GM18870 (cell line): ENCODE measurements around the gene ELOVL1.
"Not testable (repeated sequence)": the region's sequence is repeated elsewhere in the genome, so short reads cannot be mapped to it uniquely, and the experiment has no call there.

ENCODE experiments used
- ATAC-seq: cut with Tn5 transposase; IDR thresholded peaks from one replicate; pipeline ENCODE4 v1.9.1; 2021; ENCODE audit warnings: moderate library complexity; ENCODE audit not compliant: unreplicated experiment

ELOVL1 gene

DNA sequence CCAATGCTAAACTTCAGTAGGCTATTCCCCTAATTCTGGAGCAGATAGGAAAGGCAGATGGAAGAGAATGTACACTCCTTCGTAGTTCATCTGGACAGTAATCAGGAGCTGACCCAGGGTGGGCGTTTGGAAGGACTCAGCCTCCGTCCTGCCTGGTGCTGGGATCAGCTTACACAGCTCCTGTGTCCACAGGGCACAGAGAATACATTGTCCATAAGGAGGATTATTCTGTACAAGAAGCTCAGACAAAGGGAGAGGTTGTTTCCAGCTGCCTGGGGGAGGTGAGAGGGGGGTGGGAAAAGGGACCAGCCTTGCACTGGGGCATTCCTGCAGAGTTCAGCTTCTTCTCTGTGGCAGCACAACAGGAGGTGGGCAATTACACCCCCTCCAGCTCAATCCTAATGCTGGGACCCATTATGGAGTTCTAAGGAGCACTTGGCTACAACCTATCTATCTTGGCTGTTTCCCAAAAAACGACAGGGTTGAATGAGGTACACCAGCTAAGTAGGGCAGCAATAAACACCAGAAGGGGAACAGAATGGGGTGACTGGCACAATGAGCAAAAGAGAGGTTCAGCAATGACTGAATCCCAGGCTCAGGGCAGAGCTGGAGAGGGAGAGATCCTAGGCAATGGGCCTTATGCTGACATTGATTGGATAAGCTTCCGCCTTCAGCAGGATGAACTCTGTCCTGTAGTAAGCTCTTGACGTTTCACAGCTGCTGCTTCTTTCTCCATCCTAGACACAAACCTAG, 14.4 kb upstream of the ELOVL1 start:
- ATAC-seq: no peak

DNA sequence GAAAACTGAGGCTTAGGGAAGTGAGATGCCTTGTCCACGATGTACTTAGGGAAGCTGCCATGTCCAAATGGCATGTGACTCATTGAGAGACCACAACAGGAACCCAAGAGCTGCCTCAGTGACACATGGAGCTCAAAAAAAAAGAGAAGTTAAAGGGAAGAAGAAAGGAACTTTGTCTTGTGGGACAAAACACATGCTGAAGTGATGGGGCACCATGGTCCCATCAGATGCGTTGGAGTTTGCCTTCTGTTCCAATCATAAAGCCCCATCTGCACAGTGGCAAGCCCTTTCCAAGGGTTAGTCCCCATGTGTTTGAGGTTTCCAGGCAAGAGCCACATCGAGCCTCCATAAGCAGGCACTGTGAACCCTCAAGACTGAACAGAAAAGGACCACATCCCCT, 13.8 kb upstream of the ELOVL1 start:
- ATAC-seq: no peak

DNA sequence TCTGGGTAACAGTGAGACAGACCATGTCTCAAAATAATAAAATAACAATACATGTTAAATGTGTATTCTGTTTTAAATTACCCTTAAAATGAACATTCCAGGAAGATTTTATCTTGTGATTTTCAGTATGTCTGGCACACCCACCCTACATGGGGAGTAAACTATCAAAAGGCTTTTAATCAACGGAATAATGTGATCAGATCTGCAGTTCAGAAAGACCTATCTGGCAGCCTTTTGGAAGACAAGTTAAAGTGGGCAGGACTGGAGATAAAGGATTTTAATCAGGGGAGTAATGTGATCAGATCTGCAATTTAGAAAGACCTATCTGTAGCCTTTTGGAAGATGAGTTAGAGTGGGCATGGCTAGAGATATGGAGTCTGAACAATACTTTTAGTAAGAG, 11.7 kb upstream of the ELOVL1 start:
- no peak for ATAC-seq

- no peak for ATAC-seq
Measured at GRCh38 chr1:43377831-43378230, 10.0 kb upstream of the ELOVL1 start.

DNA sequence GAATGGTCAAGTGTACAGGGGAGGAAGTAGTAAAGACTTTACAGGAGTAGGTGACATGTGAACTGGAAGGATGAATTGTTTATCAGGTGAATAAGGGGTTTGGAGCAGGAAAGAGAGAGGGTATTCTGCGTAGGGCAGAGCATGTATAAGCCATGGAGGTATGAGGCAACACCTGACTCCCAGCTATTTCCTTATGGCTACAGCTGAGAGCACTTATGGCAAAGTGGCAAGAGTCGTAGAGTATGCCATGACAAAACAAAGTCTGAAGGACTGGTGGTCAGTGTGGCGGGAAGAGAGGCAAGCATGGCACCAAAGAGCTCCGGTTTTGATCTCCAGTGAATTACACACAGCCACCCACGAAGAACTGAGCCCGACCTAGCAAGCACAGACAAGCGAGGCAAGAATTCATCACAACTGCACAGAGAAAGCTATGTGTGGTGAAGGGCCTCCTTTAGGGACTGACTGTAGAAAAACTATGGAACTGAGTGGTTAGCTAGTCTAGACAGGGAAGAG, 9.0 kb upstream of the ELOVL1 start:
- ATAC-seq: no peak

DNA sequence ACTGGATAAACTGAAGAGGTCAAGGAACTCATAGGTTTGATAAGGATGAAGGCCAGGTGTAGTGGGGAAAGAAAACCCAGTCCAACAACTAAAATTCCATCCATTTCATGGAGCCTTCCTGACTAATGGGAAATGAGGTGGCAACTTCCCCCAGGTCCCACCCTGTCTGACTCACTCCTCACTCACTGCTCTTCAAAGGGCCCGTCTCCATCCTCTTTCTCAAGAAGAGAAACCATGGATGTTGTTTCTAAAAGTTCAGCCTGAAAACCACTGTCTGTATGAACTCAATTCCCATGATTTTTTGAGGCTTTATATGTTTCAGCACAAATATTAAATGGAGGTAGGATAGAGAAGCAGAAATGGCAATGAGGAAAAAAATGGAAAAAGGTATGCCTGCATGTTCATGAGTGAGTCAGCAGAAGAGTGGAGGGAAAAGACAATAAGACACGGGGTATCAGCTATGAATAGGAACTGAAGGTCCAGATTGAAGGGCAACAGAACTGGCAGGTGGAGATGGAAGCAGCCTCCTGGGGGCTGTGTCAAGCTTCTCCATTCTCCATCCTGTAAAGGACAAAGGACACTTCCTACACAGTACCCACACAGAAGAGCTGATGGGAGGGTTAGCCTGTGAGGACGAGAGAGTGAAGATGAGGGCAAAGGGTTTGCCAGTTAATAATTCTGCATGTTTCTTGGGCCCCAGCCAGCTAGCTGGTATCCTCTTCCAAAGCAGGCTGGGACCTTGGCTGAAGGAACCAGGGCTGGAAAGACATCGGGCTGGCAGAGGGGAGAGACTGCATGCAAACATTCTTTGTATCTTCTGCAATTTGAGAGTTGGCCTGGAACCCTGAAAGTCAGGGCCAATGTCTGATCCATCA, 5.5 kb upstream of the ELOVL1 start:
- no peak for ATAC-seq

GRCh38 chr1:43372172-43372571, 4.4 kb upstream of the ELOVL1 start:
- ATAC-seq: no peak

DNA sequence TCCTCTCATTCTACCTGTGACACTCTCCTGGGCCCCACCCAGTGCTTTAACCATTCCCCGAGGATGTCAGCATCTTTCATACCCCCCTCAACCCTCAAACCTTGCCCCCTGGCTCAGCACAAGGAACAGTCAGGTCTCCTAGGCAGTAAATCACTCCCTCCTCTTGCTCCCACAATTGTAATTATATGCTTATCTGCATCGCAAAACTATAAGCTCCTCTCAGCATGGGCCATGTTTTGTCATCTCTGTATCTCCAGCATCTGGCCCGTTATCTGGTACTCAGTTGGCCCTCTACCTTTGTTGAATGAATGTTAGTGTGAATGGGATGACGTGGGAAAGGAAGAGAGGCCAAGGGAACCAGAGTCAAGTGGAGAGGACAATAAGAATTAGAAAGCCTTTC, 2.8 kb upstream of the ELOVL1 start:
- no peak for ATAC-seq

DNA sequence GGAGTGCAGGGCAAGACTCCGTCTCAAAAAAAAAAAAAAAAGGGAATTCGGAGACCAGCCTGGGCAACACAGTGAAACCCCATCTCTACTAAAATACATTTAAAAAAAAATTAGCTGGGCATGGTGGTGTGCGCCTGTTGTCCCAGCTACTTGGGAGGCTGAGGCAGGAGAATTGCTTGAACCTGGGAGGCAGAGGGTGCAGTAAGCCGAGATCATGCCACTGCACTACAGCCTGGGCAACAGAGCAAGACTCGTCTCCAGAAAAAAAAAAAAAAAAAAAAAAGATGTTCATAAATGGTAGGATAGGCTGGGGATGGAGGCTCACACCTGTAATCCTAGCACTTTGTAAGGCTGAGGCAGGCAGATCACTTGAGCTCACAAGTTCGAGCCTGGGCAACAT, 2.0 kb upstream of the ELOVL1 start:
- ATAC-seq: not testable (repeated sequence)

DNA sequence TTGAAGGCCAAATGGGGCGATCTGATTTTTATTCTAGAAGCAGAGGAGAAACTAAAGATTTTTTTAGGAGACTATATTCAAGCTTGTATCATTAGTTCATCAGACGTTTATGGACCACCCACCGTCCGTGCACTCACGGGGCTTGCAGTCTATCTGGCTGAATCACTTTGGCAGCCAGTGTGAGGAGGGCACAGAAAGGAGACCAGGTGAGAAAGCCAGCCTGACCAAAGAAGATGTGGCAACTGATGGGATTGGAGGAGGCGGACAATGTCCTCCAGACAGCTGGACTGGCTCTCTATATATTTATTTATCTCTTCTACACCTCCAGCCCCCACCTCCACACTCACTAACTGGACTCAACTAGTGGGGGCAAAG, 822 bp upstream of the ELOVL1 start:
- no peak for ATAC-seq

GRCh38 chr1:43367026-43367903, 546 bp downstream of the ELOVL1 start:
- no peak for ATAC-seq

GRCh38 chr1:43366601-43367025, 1.2 kb downstream of the ELOVL1 start:
- ATAC-seq: no peak

- ATAC-seq: no peak
Measured at GRCh38 chr1:43366179-43366578, 1.6 kb downstream of the ELOVL1 start.

- ATAC-seq: no peak
Measured at GRCh38 chr1:43365678-43366077, 2.1 kb downstream of the ELOVL1 start.

DNA sequence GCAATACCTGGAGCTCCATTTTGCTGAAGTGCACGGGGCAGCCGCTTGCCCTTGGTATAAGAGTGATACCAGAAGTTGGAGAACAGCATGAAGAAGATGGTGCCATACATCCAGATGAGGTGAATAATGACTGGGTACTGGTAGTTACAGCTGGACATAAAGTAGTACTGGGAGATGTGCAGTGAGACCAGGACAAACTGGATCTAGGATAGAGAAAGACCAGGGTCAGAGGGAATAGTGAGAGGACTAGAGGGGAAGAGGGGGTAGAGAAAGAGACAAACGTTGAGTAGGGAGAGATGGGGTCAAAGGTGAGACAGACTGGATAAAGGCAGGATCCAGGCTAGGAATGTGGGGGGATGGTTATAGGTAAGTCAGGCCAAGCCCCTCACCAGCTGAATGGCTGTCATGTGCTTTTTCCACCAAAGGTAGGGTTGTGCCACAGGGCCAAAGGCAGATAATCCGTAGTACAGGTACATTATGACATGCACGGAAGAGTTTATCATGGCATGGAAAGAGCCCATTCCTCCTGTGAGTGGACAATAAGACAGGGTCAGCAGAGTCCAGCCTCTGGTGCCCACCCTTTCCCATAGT, 3.8 kb downstream of the ELOVL1 start:
- ATAC-seq: no peak

DNA sequence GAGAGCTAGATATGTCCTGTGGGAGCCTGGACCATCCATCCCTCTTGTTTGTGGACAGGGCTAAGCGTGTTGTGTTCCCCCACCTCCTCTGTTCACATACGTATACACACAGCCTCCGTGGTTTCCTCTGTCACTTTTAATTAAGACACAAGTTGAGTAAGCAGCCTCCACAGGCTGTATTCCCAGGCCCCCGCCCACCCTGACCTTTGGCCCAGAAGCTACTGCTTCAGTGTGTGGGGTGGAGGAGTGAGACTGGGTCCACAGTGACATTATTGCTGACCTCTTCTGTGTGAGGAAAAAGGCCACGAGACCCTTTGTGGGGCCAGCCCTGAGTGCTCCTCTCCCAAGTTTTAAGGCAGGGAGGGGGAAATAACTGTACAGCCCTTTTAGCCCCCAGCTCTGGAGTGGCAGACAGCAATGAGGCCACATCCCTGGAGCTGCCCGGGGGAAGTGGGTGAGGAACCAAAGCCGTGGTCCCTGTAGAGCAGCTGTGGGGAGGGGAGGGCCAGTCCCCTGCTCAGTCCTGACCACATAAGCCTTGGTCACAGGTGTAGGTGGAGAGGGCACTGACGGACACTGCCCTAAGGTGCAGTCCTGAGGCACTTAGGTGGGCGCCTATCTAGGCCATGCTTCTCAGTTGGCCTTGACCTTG, 4.4 kb downstream of the ELOVL1 start:
- ATAC-seq: no peak

DNA sequence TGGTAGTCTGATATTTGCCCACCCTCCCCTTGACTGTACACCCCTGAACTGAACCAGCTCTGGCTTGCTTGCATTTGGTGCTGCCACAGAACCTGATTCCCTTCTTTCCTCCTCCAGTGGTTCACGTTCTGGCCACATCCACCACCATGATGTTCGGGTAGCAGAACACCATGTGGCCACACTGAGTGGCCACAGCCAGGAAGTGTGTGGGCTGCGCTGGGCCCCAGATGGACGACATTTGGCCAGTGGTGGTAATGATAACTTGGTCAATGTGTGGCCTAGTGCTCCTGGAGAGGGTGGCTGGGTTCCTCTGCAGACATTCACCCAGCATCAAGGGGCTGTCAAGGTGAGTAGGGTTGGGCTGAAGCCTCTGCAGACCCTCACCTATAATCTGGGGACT, 7.2 kb downstream of the ELOVL1 start:
- ATAC-seq: no peak

- ATAC-seq: no peak
Measured at GRCh38 chr1:43359696-43360095, 8.1 kb downstream of the ELOVL1 start.

GRCh38 chr1:43358746-43359693, 8.8 kb downstream of the ELOVL1 start, which contains the start of gene CDC20:
Gene CDC20 (plus strand): TSS chr1:43358981. CDS start chr1:43359216, 235 bp downstream.
- peak; percentile 90 for ATAC-seq
